CD14-positive monocyte (primary cell): ENCODE measurements around the gene KCNJ6. TPM values are rescaled to one million over a fixed set of nuclear protein-coding genes. Genes with fewer than 3 reads are reported as not detected.

ENCODE experiments used
- DNase-seq, 3 donors: peaks; one replicate each; pipeline ENCODE4 v3.0.0-alpha.2; 2011 to 2022
- H2AFZ ChIP-seq: 2 replicates; pipeline ENCODE4 v1.6.0; 2012; ENCODE audit warnings: mild to moderate bottlenecking, low read depth, low read length, inconsistent platforms; ENCODE audit not compliant: insufficient read depth, poor library complexity, severe bottlenecking
- H3K27ac ChIP-seq, 2 donors: 1 replicate in 1 of 2; 2 replicates in 1 of 2; pipeline ENCODE4 v1.5.1; 2012 to 2013; ENCODE audit warnings: low read length in 2 of 2, control low read depth in 1 of 2, inconsistent platforms in 1 of 2, low read depth in 1 of 2, mild to moderate bottlenecking in 1 of 2
- H3K27me3 ChIP-seq, 2 donors: one replicate each; pipeline versions ENCODE4 v1.6.0 to v1.6.1; 2011 to 2013; ENCODE audit warnings: low read length in 2 of 2; ENCODE audit not compliant: control insufficient read depth in 2 of 2, insufficient read depth in 2 of 2
- H3K36me3 ChIP-seq, 2 donors: replicated peaks in 1 of 2; 1 replicate in 1 of 2; 2 replicates in 1 of 2; pipeline versions ENCODE4 v1.5.1 to v1.6.1; 2012 to 2013; ENCODE audit warnings: low read length in 2 of 2, control low read depth in 1 of 2, inconsistent platforms in 1 of 2, mild to moderate bottlenecking in 1 of 2; ENCODE audit not compliant: insufficient read depth in 2 of 2, control insufficient read depth in 1 of 2
- H3K4me1 ChIP-seq, 2 donors: 1 replicate in 1 of 2; 2 replicates in 1 of 2; pipeline versions ENCODE4 v1.5.1 to v1.6.1; 2012 to 2013; ENCODE audit warnings: low read length in 2 of 2, control low read depth in 1 of 2, inconsistent platforms in 1 of 2, mild to moderate bottlenecking in 1 of 2, moderate library complexity in 1 of 2; ENCODE audit not compliant: insufficient read depth in 2 of 2, control insufficient read depth in 1 of 2
- H3K4me2 ChIP-seq: replicated peaks from 2 replicates; pipeline ENCODE3; 2012; ENCODE audit warnings: low read length, moderate library complexity, mild to moderate bottlenecking; ENCODE audit not compliant: poor library complexity, severe bottlenecking; ENCODE audit errors: extremely low read depth
- H3K4me3 ChIP-seq, 3 experiments: fragments of 200-600 bp in 1 of 3; sonication (generic) in 1 of 3; replicated peaks in 1 of 3; 1 replicate in 2 of 3; 2 replicates in 1 of 3; pipeline ENCODE4 v1.5.1; 2011 to 2013; ENCODE audit warnings: low read length in 3 of 3, mild to moderate bottlenecking in 3 of 3, control low read depth in 2 of 3, low read depth in 2 of 3, inconsistent platforms in 1 of 3, moderate library complexity in 1 of 3
- H3K79me2 ChIP-seq: 2 replicates; pipeline ENCODE4 v1.6.0; 2012; ENCODE audit warnings: mild to moderate bottlenecking, control low read depth, inconsistent platforms, low read length, moderate library complexity; ENCODE audit not compliant: insufficient read depth
- H3K9ac ChIP-seq: 2 replicates; pipeline ENCODE4 v1.6.0; 2017; ENCODE audit warnings: low read length, mild to moderate bottlenecking; ENCODE audit not compliant: insufficient read depth, poor library complexity, severe bottlenecking
- H3K9me3 ChIP-seq, 2 donors: replicated peaks in 1 of 2; 1 replicate in 1 of 2; 2 replicates in 1 of 2; pipeline versions ENCODE4 v1.5.1 to v1.6.1; 2012 to 2013; ENCODE audit warnings: low read length in 2 of 2, control low read depth in 1 of 2; ENCODE audit not compliant: control insufficient read depth in 1 of 2, insufficient read depth in 1 of 2
- H4K20me1 ChIP-seq: 2 replicates; pipeline ENCODE4 v1.6.0; 2012; ENCODE audit warnings: mild to moderate bottlenecking, low read length, control low read depth, moderate library complexity; ENCODE audit not compliant: insufficient read depth
- H3K27ac Mint-ChIP-seq, 7 donors: one replicate each; pipeline ENCODE4 v1.8.0; 2020; ENCODE audit warnings: mild to moderate bottlenecking in 7 of 7, mixed read lengths in 7 of 7, moderate library complexity in 6 of 7, inconsistent platforms in 2 of 7
- H3K27me3 Mint-ChIP-seq, 3 donors: one replicate each; pipeline ENCODE4 v1.8.0; 2021 to 2022; ENCODE audit warnings: low read depth in 3 of 3, mild to moderate bottlenecking in 3 of 3, mixed read lengths in 3 of 3, moderate library complexity in 3 of 3, inconsistent platforms in 1 of 3
- H3K36me3 Mint-ChIP-seq, 2 donors: one replicate each; pipeline ENCODE4 v1.8.0; 2020; ENCODE audit warnings: mixed read lengths in 2 of 2, inconsistent platforms in 1 of 2, mild to moderate bottlenecking in 1 of 2
- H3K4me1 Mint-ChIP-seq: one replicate; pipeline ENCODE4 v1.8.0; 2020; ENCODE audit warnings: mild to moderate bottlenecking, mixed read lengths
- H3K4me3 Mint-ChIP-seq, 2 donors: one replicate each; pipeline ENCODE4 v1.8.0; 2020; ENCODE audit warnings: mild to moderate bottlenecking in 2 of 2, mixed read lengths in 2 of 2, moderate library complexity in 1 of 2
- H3K9me3 Mint-ChIP-seq, 7 donors: one replicate each; pipeline ENCODE4 v1.8.0; 2020 to 2022; ENCODE audit warnings: mixed read lengths in 7 of 7, mild to moderate bottlenecking in 6 of 7, moderate library complexity in 6 of 7, inconsistent platforms in 2 of 7
- CTCF ChIP-seq: fragments of 200-600 bp; IDR thresholded peaks from one replicate; pipeline ENCODE4 v1.8.0; 2022; ENCODE audit warnings: antibody characterized with exemption, mild to moderate bottlenecking
- WGBS: methylation state at CpG from one replicate; pipeline ENCODE4 v1.1.5; 2013; ENCODE audit warnings: missing lambda C conversion rate; ENCODE audit not compliant: insufficient coverage; 5-methylcytosine and 5-hydroxymethylcytosine counted together
- intact Hi-C, 2 donors: fragments of 100-400 bp; cut with micrococcal nuclease; formaldehyde crosslinking; loops; one replicate each; pipeline versions ENCODE4 v1.15.0 to v1.15.1; 2023
- polyA plus RNA-seq, 3 donors: library from polyadenylated mRNA; depleted of rRNA in 1 of 3; unstranded in 2 of 3; stranded (reverse) in 1 of 3; fragments of 300-500 nt in 2 of 3; fragments of >200 nt in 1 of 3; fragmentation: Illumina TruSeq in 2 of 3; gene quantifications; 1 replicate in 2 of 3; 2 replicates in 1 of 3; pipeline ENCODE4 v1.2.3, GENCODE V29; 2012 to 2021

The KCNJ6 gene
- polyA plus RNA-seq, 3 donors = not detected

- WGBS = 68% methylated on average over 4 of the region's 7 CpGs
- Histone ChIP-seq H3K9ac (no peak overlapping the region), H3K4me2 (no peak overlapping the region)
These were observed 257.3 kb downstream of the KCNJ6 start for GRCh38 chr21:37658817-37659458.

GRCh38 chr21:37658121-37658816, 258.0 kb downstream of the KCNJ6 start:
- no peak overlapping the region for H3K4me3 ChIP-seq
- peaks cover 0 to 5% (median 0%) of the 10 kb centered on the region in 7 donors for H3K9me3 Mint-ChIP-seq
- 68% methylated on average over 6 of the region's 10 CpGs for WGBS
- H3K27ac Mint-ChIP-seq = no peak overlapping the region
- H3K9me3 ChIP-seq = no peaks in the 10 kb centered on the region
- no peak overlapping the region for H3K4me3 Mint-ChIP-seq
- no peak overlapping the region for H2AFZ ChIP-seq
- no peak overlapping the region for H3K9ac ChIP-seq
- no peaks in the 10 kb centered on the region for H3K36me3 Mint-ChIP-seq
- H3K27me3 ChIP-seq = no peaks in the 10 kb centered on the region
- no peak overlapping the region for H3K4me2 ChIP-seq
- H3K27ac ChIP-seq = no peak overlapping the region
- H3K36me3 ChIP-seq = no peaks in the 10 kb centered on the region
- no peaks in the 10 kb centered on the region for H4K20me1 ChIP-seq
- H3K27me3 Mint-ChIP-seq = peaks cover 0 to 9% (median 2%) of the 10 kb centered on the region in 3 donors
- TF ChIP-seq CTCF = no peak
- H3K4me1 Mint-ChIP-seq = no peaks in the 10 kb centered on the region
- intact Hi-C loops = no loop called here
- H3K4me1 ChIP-seq = no peaks in the 10 kb centered on the region
- DNase-seq = no peak
- H3K79me2 ChIP-seq = no peaks in the 10 kb centered on the region

More at GRCh38 chr21:37658817-37659458, 257.3 kb downstream of the KCNJ6 start:
- Mint-ChIP-seq H3K9me3 (peaks cover 0 to 5% (median 0%) of the 10 kb centered on the region in 7 donors), H3K27ac (no peak overlapping the region), H3K4me3 (no peak overlapping the region), H3K27me3 (peaks cover 0 to 9% (median 2%) of the 10 kb centered on the region in 3 donors), H3K36me3 (no peaks in the 10 kb centered on the region), H3K4me1 (no peaks in the 10 kb centered on the region)
- no peak for DNase-seq
- Histone ChIP-seq H3K4me3 (no peak overlapping the region), H3K36me3 (no peaks in the 10 kb centered on the region), H3K9me3 (no peaks in the 10 kb centered on the region), H4K20me1 (no peaks in the 10 kb centered on the region), H3K79me2 (no peaks in the 10 kb centered on the region), H2AFZ (no peak overlapping the region), H3K27ac (no peak overlapping the region), H3K4me1 (no peaks in the 10 kb centered on the region), H3K27me3 (no peaks in the 10 kb centered on the region)
- TF ChIP-seq CTCF = no peak
- intact Hi-C loops = no loop called here
